DMS 273 (cell line): ENCODE results near the gene FEM1B.

Source experiments
- DNase-seq: peaks from one replicate; lab custom pipeline; 2025; ENCODE audit not compliant: unreplicated experiment; lab: John Stamatoyannopoulos, UW

Gene FEM1B

DNA sequence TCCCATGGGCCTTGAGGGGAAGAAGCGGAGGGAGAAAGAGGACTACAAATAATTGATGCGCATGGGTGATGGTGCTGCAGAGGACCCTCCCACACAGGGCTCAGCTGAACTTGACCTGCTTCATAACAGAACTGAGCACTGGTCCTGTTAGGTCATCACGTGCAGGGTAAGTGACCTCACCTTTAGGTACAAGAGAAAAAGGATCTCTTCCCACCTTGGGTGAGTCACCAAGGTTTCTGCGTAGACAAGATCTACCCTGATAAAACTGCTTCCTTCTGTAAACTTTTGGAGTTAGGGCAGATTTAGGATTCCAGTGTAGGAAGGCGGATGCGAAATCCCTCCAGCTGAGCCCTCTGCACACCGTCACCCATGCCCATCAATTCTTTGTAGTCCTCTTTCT is 67.1 kb downstream of the FEM1B start:
- DNase-seq = no peak
